ENCODE results near the gene IFFO2. TPM values are rescaled to one million over a fixed set of nuclear protein-coding genes. Genes with fewer than 3 reads are reported as not detected.

IFFO2 gene
- total RNA-seq, 1 donor from 2014 or later, result 39.6 TPM

DNA sequence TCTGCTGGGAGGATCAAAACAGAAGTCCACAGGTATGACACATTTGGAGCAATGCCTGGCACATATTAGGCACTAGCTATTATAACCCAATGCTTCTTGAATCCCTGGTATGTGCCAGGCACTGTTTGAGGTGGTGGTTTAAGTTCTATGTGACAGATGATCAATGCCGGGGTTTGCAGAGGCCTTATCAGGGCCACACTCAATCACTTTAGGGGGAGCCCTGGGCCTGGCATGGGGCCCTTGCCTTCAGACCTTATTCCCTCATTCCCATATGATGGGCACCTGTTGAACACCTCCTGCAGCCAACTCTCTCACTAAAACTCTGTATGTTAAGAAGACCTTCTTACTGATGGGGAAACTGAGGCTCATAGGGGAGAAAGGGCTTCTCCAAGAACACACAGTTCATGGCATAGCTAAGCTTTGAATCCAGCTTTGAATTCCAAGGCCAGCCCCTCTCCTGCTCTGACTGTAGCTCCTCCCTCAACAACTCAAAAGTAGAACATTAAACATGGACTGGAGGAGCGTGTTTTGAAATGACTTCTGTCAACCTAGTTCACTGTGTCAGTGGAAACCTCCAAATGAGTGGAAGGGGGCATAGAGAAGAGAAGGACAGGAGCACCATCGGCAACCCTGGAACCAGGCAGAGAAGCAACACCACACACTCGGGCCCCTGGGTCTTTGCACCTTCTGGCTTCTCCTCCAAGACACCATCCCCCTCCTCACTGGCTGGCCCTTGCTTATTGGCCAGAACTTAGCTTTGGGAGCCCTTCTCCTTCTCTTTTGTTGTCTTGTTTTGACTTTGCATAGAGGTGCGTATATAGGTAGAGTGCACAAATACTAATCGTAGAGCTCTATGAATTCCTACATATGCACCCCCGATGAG is 6.6 kb upstream of the IFFO2 start:
- Mint-ChIP-seq H3K27ac (ENCODE audit: unreplicated experiment) (no peak overlapping the region), H3K4me1 (ENCODE audit: low read depth, unreplicated experiment) (peaks cover 20% of the 10 kb centered on the region), H3K4me3 (ENCODE audit: unreplicated experiment) (no peak overlapping the region), H3K36me3 (ENCODE audit: low read depth, unreplicated experiment) (peaks cover under 1% of the 10 kb centered on the region), H3K27me3 (ENCODE audit: low read depth, unreplicated experiment) (peaks cover 3% of the 10 kb centered on the region), H3K9me3 (ENCODE audit: unreplicated experiment) (no peaks in the 10 kb centered on the region)
- Histone ChIP-seq H3K36me3 (ENCODE audit: insufficient read depth, low read length) (no peaks in the 10 kb centered on the region), H4K20me1 (ENCODE audit: insufficient read depth, low read length) (no peaks in the 10 kb centered on the region), H3K27me3 (ENCODE audit: insufficient read depth, low read length) (no peaks in the 10 kb centered on the region), H3K79me2 (ENCODE audit: insufficient read depth, low read length) (no peaks in the 10 kb centered on the region), H3K4me2 (ENCODE audit: low read length) (no peak overlapping the region), H3K4me3 (ENCODE audit: insufficient read depth, low read depth, low read length) (no peak overlapping the region), H3K9ac (ENCODE audit: low read length) (no peak overlapping the region), H3K27ac (ENCODE audit: low read depth, low read length) (no peak overlapping the region), H3K9me3 (ENCODE audit: insufficient read depth, low read depth, low read length) (no peaks in the 10 kb centered on the region), H3K4me1 (ENCODE audit: insufficient read depth, low read length) (peaks cover 11% of the 10 kb centered on the region), H2AFZ (ENCODE audit: low read depth, low read length) (no peak overlapping the region)
- no peak for DNase-seq (ENCODE audit: low read depth)
- TF ChIP-seq, protein P1, sequence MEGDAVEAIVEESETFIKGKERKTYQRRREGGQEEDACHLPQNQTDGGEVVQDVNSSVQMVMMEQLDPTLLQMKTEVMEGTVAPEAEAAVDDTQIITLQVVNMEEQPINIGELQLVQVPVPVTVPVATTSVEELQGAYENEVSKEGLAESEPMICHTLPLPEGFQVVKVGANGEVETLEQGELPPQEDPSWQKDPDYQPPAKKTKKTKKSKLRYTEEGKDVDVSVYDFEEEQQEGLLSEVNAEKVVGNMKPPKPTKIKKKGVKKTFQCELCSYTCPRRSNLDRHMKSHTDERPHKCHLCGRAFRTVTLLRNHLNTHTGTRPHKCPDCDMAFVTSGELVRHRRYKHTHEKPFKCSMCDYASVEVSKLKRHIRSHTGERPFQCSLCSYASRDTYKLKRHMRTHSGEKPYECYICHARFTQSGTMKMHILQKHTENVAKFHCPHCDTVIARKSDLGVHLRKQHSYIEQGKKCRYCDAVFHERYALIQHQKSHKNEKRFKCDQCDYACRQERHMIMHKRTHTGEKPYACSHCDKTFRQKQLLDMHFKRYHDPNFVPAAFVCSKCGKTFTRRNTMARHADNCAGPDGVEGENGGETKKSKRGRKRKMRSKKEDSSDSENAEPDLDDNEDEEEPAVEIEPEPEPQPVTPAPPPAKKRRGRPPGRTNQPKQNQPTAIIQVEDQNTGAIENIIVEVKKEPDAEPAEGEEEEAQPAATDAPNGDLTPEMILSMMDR (IDR thresholded peaks at IDR 0.05; ENCODE audit: insufficient read depth, low read depth, low read length), result no peak
- no peak for TF ChIP-seq EZH2 (IDR thresholded peaks at IDR 0.05; ENCODE audit: insufficient read depth, low read length)
- FAIRE-seq, result no peak

DNA sequence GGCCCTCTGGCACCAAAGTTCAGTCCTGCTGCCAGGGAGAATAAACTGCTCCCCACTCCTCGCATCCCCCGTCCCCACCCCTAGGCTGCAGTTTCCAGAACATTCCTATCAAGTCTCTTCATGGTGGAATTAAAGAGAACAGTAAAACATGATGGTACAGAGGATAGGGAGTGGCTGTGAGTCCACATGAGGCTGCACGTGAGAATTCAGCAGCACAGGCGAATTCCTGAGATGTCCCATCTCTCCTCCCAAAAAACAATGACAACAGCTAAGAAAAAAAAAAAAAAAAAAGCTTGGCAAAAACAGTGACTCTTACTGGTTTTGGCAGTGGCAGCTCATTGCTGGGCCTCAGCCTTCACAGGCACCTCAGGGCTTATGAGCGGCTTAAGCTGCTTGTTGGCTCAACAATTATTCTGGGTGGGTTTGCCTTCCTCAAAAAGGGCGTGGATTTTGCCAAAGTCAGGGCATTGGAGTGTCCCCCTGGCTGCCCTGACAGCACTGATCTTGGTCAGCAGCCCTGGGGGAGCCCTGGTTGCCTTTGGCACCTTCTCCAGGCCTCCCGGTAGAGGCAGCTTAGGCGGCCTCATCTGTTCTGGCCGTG is 5.7 kb upstream of the IFFO2 start:
- Histone ChIP-seq H2AFZ (ENCODE audit: low read depth, low read length) (no peak overlapping the region), H3K4me3 (ENCODE audit: insufficient read depth, low read depth, low read length) (no peak overlapping the region), H3K79me2 (ENCODE audit: insufficient read depth, low read length) (no peaks in the 10 kb centered on the region), H3K9me3 (ENCODE audit: insufficient read depth, low read depth, low read length) (no peaks in the 10 kb centered on the region), H3K27me3 (ENCODE audit: insufficient read depth, low read length) (no peaks in the 10 kb centered on the region), H3K4me2 (ENCODE audit: low read length) (no peak overlapping the region), H4K20me1 (ENCODE audit: insufficient read depth, low read length) (no peaks in the 10 kb centered on the region), H3K4me1 (ENCODE audit: insufficient read depth, low read length) (peaks cover 14% of the 10 kb centered on the region), H3K9ac (ENCODE audit: low read length) (no peak overlapping the region), H3K27ac (ENCODE audit: low read depth, low read length) (no peak overlapping the region), H3K36me3 (ENCODE audit: insufficient read depth, low read length) (no peaks in the 10 kb centered on the region)
- H3K27me3 Mint-ChIP-seq (ENCODE audit: low read depth, unreplicated experiment), result peaks cover 3% of the 10 kb centered on the region
- TF ChIP-seq, protein P1 (IDR thresholded peaks at IDR 0.05; ENCODE audit: insufficient read depth, low read depth, low read length), result no peak
- TF ChIP-seq EZH2 (IDR thresholded peaks at IDR 0.05; ENCODE audit: insufficient read depth, low read length), result no peak
- peaks cover 27% of the 10 kb centered on the region for H3K4me1 Mint-ChIP-seq (ENCODE audit: low read depth, unreplicated experiment)
- H3K4me3 Mint-ChIP-seq (ENCODE audit: unreplicated experiment), result no peak overlapping the region
- FAIRE-seq, result no peak
- H3K9me3 Mint-ChIP-seq (ENCODE audit: unreplicated experiment), result no peaks in the 10 kb centered on the region
- no peak for DNase-seq (ENCODE audit: low read depth)
- no peak overlapping the region for H3K27ac Mint-ChIP-seq (ENCODE audit: unreplicated experiment)
- H3K36me3 Mint-ChIP-seq (ENCODE audit: low read depth, unreplicated experiment), result peaks cover 3% of the 10 kb centered on the region

Measured in astrocyte (in vitro differentiated cells and primary cell).